ENCODE measurements around the gene TLNRD1. TPM values are rescaled to one million over a fixed set of nuclear protein-coding genes. Genes with fewer than 3 reads are reported as not detected.
A peak's percentile ranks its signal among the peaks of the same experiment; 100 is the strongest.

TLNRD1 gene
- total and polyA plus RNA-seq, 2 donors: 3.8 to 14.0 TPM

GRCh38 chr15:80969316-80969715, 31.4 kb upstream of the TLNRD1 start:
- no peaks in the 10 kb centered on the region for H3K36me3 ChIP-seq (ENCODE audit: insufficient read depth)
- DNase-seq (ENCODE audit: extremely low spot score): no peak
- H3K4me3 ChIP-seq (ENCODE audit: low read depth, low read length): no peak overlapping the region
- no peak overlapping the region for H3K27ac ChIP-seq (ENCODE audit: low read depth)
- WGBS: 88% methylated on average over 7 of the region's 7 CpGs
- H3K4me1 ChIP-seq (ENCODE audit: insufficient read depth): no peaks in the 10 kb centered on the region

- DNase-seq (ENCODE audit: extremely low spot score): peak; percentile 33
- 52% methylated on average over 12 of the region's 12 CpGs for WGBS
- Histone ChIP-seq H3K4me1 (ENCODE audit: insufficient read depth) (no peaks in the 10 kb centered on the region), H3K27ac (ENCODE audit: low read depth) (no peak overlapping the region), H3K36me3 (ENCODE audit: insufficient read depth) (no peaks in the 10 kb centered on the region), H3K4me3 (ENCODE audit: low read depth, low read length) (no peak overlapping the region)
Observed at GRCh38 chr15:80970018-80970657, 30.6 kb upstream of the TLNRD1 start.

GRCh38 chr15:80970658-80971057, 30.1 kb upstream of the TLNRD1 start:
- no peak for DNase-seq (ENCODE audit: extremely low spot score)
- Histone ChIP-seq H3K36me3 (ENCODE audit: insufficient read depth) (no peaks in the 10 kb centered on the region), H3K27ac (ENCODE audit: low read depth) (no peak overlapping the region), H3K4me3 (ENCODE audit: low read depth, low read length) (no peak overlapping the region), H3K4me1 (ENCODE audit: insufficient read depth) (no peaks in the 10 kb centered on the region)
- WGBS: 87% methylated on average over 3 of the region's 3 CpGs

GRCh38 chr15:80971143-80971542, 29.6 kb upstream of the TLNRD1 start:
- no peak for DNase-seq (ENCODE audit: extremely low spot score)
- Histone ChIP-seq H3K4me1 (ENCODE audit: insufficient read depth) (no peaks in the 10 kb centered on the region), H3K27ac (ENCODE audit: low read depth) (no peak overlapping the region), H3K4me3 (ENCODE audit: low read depth, low read length) (no peak overlapping the region), H3K36me3 (ENCODE audit: insufficient read depth) (no peaks in the 10 kb centered on the region)
- 72% methylated on average over 2 of the region's 2 CpGs for WGBS

- Histone ChIP-seq H3K4me1 (ENCODE audit: insufficient read depth) (no peaks in the 10 kb centered on the region), H3K36me3 (ENCODE audit: insufficient read depth) (no peaks in the 10 kb centered on the region), H3K27ac (ENCODE audit: low read depth) (no peak overlapping the region), H3K4me3 (ENCODE audit: low read depth, low read length) (no peak overlapping the region)
- 93% methylated on average over 3 of the region's 3 CpGs for WGBS
- DNase-seq (ENCODE audit: extremely low spot score): no peak
Observed at GRCh38 chr15:80972276-80972675, 28.4 kb upstream of the TLNRD1 start.

- 96% methylated on average over 4 of the region's 4 CpGs for WGBS
- Histone ChIP-seq H3K27ac (ENCODE audit: low read depth) (no peak overlapping the region), H3K36me3 (ENCODE audit: insufficient read depth) (no peaks in the 10 kb centered on the region), H3K4me1 (ENCODE audit: insufficient read depth) (no peaks in the 10 kb centered on the region), H3K4me3 (ENCODE audit: low read depth, low read length) (no peak overlapping the region)
- no peak for DNase-seq (ENCODE audit: extremely low spot score)
Observed at GRCh38 chr15:80974914-80975313, 25.8 kb upstream of the TLNRD1 start.

- no peaks in the 10 kb centered on the region for H3K36me3 ChIP-seq (ENCODE audit: insufficient read depth)
- no peaks in the 10 kb centered on the region for H3K4me1 ChIP-seq (ENCODE audit: insufficient read depth)
- WGBS: 94% methylated on average over 4 of the region's 4 CpGs
- DNase-seq (ENCODE audit: extremely low spot score): no peak
- no peak overlapping the region for H3K4me3 ChIP-seq (ENCODE audit: low read depth, low read length)
- H3K27ac ChIP-seq (ENCODE audit: low read depth): no peak overlapping the region
Observed at GRCh38 chr15:80976851-80977250, 23.9 kb upstream of the TLNRD1 start.

GRCh38 chr15:80977627-80978036, 23.1 kb upstream of the TLNRD1 start:
- no peaks in the 10 kb centered on the region for H3K4me1 ChIP-seq (ENCODE audit: insufficient read depth)
- no peaks in the 10 kb centered on the region for H3K36me3 ChIP-seq (ENCODE audit: insufficient read depth)
- DNase-seq (ENCODE audit: extremely low spot score): no peak
- H3K4me3 ChIP-seq (ENCODE audit: low read depth, low read length): no peak overlapping the region
- H3K27ac ChIP-seq (ENCODE audit: low read depth): no peak overlapping the region
- WGBS: 39% methylated on average over 7 of the region's 7 CpGs

- H3K4me3 ChIP-seq (ENCODE audit: low read depth, low read length): no peak overlapping the region
- 85% methylated on average over 7 of the region's 7 CpGs for WGBS
- DNase-seq (ENCODE audit: extremely low spot score): no peak
- no peak overlapping the region for H3K27ac ChIP-seq (ENCODE audit: low read depth)
- no peaks in the 10 kb centered on the region for H3K36me3 ChIP-seq (ENCODE audit: insufficient read depth)
- H3K4me1 ChIP-seq (ENCODE audit: insufficient read depth): peaks cover 2% of the 10 kb centered on the region
Observed at GRCh38 chr15:80978685-80979329, 21.9 kb upstream of the TLNRD1 start.

GRCh38 chr15:80979538-80980200, 21.1 kb upstream of the TLNRD1 start:
- Histone ChIP-seq H3K4me1 (ENCODE audit: insufficient read depth) (peaks cover 2% of the 10 kb centered on the region), H3K27ac (ENCODE audit: low read depth) (no peak overlapping the region), H3K36me3 (ENCODE audit: insufficient read depth) (no peaks in the 10 kb centered on the region), H3K4me3 (ENCODE audit: low read depth, low read length) (no peak overlapping the region)
- WGBS: 69% methylated on average over 8 of the region's 8 CpGs
- no peak for DNase-seq (ENCODE audit: extremely low spot score)

GRCh38 chr15:80982205-80982604, 18.5 kb upstream of the TLNRD1 start:
- no peak for DNase-seq (ENCODE audit: extremely low spot score)
- H3K27ac ChIP-seq (ENCODE audit: low read depth): no peak overlapping the region
- WGBS: 86% methylated on average over 2 of the region's 2 CpGs
- peaks cover 2% of the 10 kb centered on the region for H3K4me1 ChIP-seq (ENCODE audit: insufficient read depth)
- no peaks in the 10 kb centered on the region for H3K36me3 ChIP-seq (ENCODE audit: insufficient read depth)
- no peak overlapping the region for H3K4me3 ChIP-seq (ENCODE audit: low read depth, low read length)

GRCh38 chr15:80982839-80983238, 17.9 kb upstream of the TLNRD1 start:
- WGBS: 74% methylated on average over 5 of the region's 5 CpGs
- DNase-seq (ENCODE audit: extremely low spot score): no peak
- Histone ChIP-seq H3K4me1 (ENCODE audit: insufficient read depth) (peaks cover 2% of the 10 kb centered on the region), H3K27ac (ENCODE audit: low read depth) (no peak overlapping the region), H3K4me3 (ENCODE audit: low read depth, low read length) (no peak overlapping the region), H3K36me3 (ENCODE audit: insufficient read depth) (no peaks in the 10 kb centered on the region)

GRCh38 chr15:80984856-80985255, 15.9 kb upstream of the TLNRD1 start:
- WGBS: 74% methylated on average over 9 of the region's 9 CpGs
- Histone ChIP-seq H3K4me1 (ENCODE audit: insufficient read depth) (peaks cover 2% of the 10 kb centered on the region), H3K36me3 (ENCODE audit: insufficient read depth) (no peaks in the 10 kb centered on the region), H3K27ac (ENCODE audit: low read depth) (no peak overlapping the region), H3K4me3 (ENCODE audit: low read depth, low read length) (no peak overlapping the region)
- no peak for DNase-seq (ENCODE audit: extremely low spot score)

GRCh38 chr15:80985981-80986380, 14.7 kb upstream of the TLNRD1 start:
- H3K4me3 ChIP-seq (ENCODE audit: low read depth, low read length): no peak overlapping the region
- WGBS: 92% methylated on average over 5 of the region's 5 CpGs
- no peak overlapping the region for H3K27ac ChIP-seq (ENCODE audit: low read depth)
- DNase-seq (ENCODE audit: extremely low spot score): no peak
- no peaks in the 10 kb centered on the region for H3K36me3 ChIP-seq (ENCODE audit: insufficient read depth)
- H3K4me1 ChIP-seq (ENCODE audit: insufficient read depth): peaks cover 2% of the 10 kb centered on the region
